K562 (cell line): ENCODE results near the gene SP6. TPM values are rescaled to one million over a fixed set of nuclear protein-coding genes. Genes with fewer than 3 reads are reported as not detected.
A peak's percentile ranks its signal among the peaks of the same experiment; 100 is the strongest.

Experiments
- ATF3 ChIP-seq, 2 experiments: fragments of 450-650 bp in 1 of 2; sonication (generic) in 1 of 2; formaldehyde crosslinking in 1 of 2; IDR thresholded peaks in 1 of 2; conservative IDR thresholded peaks in 1 of 2; 2 replicates each; pipeline versions ENCODE4 v1.6.1 to v1.8.1; 2016 to 2023; ENCODE audit warnings: mild to moderate bottlenecking in 2 of 2, moderate library complexity in 2 of 2, inconsistent platforms in 1 of 2, missing genetic modification reagents in 1 of 2
- CHD4 ChIP-seq: fragments of 200-600 bp; sonication (generic); IDR thresholded peaks from 3 replicates; pipeline ENCODE4 v1.6.1; 2012; ENCODE audit warnings: low read depth, mild to moderate bottlenecking, mixed read lengths, low read length, inconsistent platforms; ENCODE audit not compliant: insufficient read depth, insufficient replicate concordance, poor library complexity, severe bottlenecking
- CREBBP ChIP-seq: IDR thresholded peaks from one replicate; pipeline ENCODE4 v1.6.1; 2012; ENCODE audit warnings: low read depth, mild to moderate bottlenecking, control low read depth, inconsistent platforms, low read length
- DLX4 ChIP-seq: fragments of 250-450 bp; sonication (Bioruptor Pico); IDR thresholded peaks from 2 replicates; pipeline ENCODE4 v1.6.1; 2021; ENCODE audit warnings: mild to moderate bottlenecking
- E2F3 ChIP-seq: fragments of 250-450 bp; sonication (Bioruptor Pico); IDR thresholded peaks from 2 replicates; pipeline ENCODE4 v1.4.0; 2020; ENCODE audit warnings: mild to moderate bottlenecking
- E2F5 ChIP-seq: sonication (generic); formaldehyde crosslinking; IDR thresholded peaks from 2 replicates; pipeline ENCODE4 v1.8.0; 2022; ENCODE audit warnings: mild to moderate bottlenecking, missing genetic modification reagents
- HINFP ChIP-seq: fragments of 450-650 bp; conservative IDR thresholded peaks from 2 replicates; pipeline ENCODE4 v1.6.1; 2016; ENCODE audit warnings: missing genetic modification characterization, low read depth, mild to moderate bottlenecking, control low read depth, missing compliant biosample characterization
- ILF3 ChIP-seq: fragments of 450-650 bp; IDR thresholded peaks from 2 replicates; pipeline ENCODE4 v1.6.1; 2018; ENCODE audit warnings: antibody characterized with exemption, mild to moderate bottlenecking, moderate library complexity, borderline replicate concordance
- KHSRP ChIP-seq: fragments of 450-650 bp; IDR thresholded peaks from 2 replicates; pipeline ENCODE4 v1.6.1; 2017
- MLX ChIP-seq, 2 experiments: fragments of 450-650 bp in 1 of 2; sonication (generic) in 1 of 2; formaldehyde crosslinking; conservative IDR thresholded peaks; 2 replicates each; pipeline versions ENCODE4 v1.4.0 to v1.8.1; 2020 to 2022; ENCODE audit warnings: mild to moderate bottlenecking in 1 of 2, missing genetic modification reagents in 1 of 2
- MTA1 ChIP-seq: fragments of 450-650 bp; IDR thresholded peaks from 2 replicates; pipeline ENCODE4 v1.6.1; 2017; ENCODE audit warnings: borderline replicate concordance
- RBBP5 ChIP-seq: fragments of 200-600 bp; sonication (generic); IDR thresholded peaks from 2 replicates; pipeline ENCODE4 v1.6.1; 2012; ENCODE audit warnings: borderline replicate concordance, mild to moderate bottlenecking, low read length, control low read depth, inconsistent platforms; ENCODE audit not compliant: insufficient read depth, poor library complexity, severe bottlenecking
- TCF3 ChIP-seq: sonication (generic); formaldehyde crosslinking; IDR thresholded peaks from 2 replicates; pipeline ENCODE4 v1.4.0; 2020; ENCODE audit warnings: mild to moderate bottlenecking, missing genetic modification reagents
- ZNF609 ChIP-seq: sonication (generic); formaldehyde crosslinking; IDR thresholded peaks from 2 replicates; pipeline ENCODE4 v1.8.1; 2023; ENCODE audit warnings: missing genetic modification reagents, mild to moderate bottlenecking, borderline replicate concordance
- polyA plus RNA-seq, 8 experiments: library from polyadenylated mRNA; depleted of rRNA in 4 of 8; stranded (reverse) in 5 of 8; unstranded in 3 of 8; fragments of >200 nt; fragmentation: Nextera tagmentation in 2 of 8; fragmentation: Illumina TruSeq in 1 of 8; extraction: Ambion mirVana in 2 of 8; extraction: Trizol in 1 of 8; gene quantifications; 2 replicates each; pipeline versions ENCODE4 v1.2.1 to v1.2.3, GENCODE V29; 2011 to 2014; ENCODE audit warnings: inconsistent platforms in 1 of 8, missing spikeins in 1 of 8
- total RNA-seq, 7 experiments: library from RNA; depleted of rRNA in 6 of 7; stranded (reverse); fragments of >200 nt in 6 of 7; fragmentation: Illumina TruSeq in 2 of 7; extraction: Trizol in 2 of 7; gene quantifications; 2 replicates each; pipeline versions ENCODE4 v1.2.1 to v1.2.3, GENCODE V29; 2011 to 2021; ENCODE audit warnings: low replicate concordance in 1 of 7

Gene SP6
- total and polyA plus RNA-seq, 9 of the 15 experiments (the other 6 are each of a cell fraction or from before 2014, with no cell fraction given), result 0.11 to 7.9 (median 2.2) TPM

- TF ChIP-seq ZNF609 (CRISPR knock-in tag), result no peak
- no peak for TF ChIP-seq DLX4 (CRISPR knock-in tag)
- no peak for TF ChIP-seq RBBP5
- no peak; the same call in 1 of the 2 replicates for TF ChIP-seq TCF3 (CRISPR knock-in tag)
- TF ChIP-seq ATF3 (IDR thresholded peaks at IDR 0.05), result no peak
- TF ChIP-seq ATF3 (CRISPR knock-in tag; conservative IDR thresholded peaks at IDR 0.05), result no peak
- TF ChIP-seq E2F3, result no peak
- TF ChIP-seq E2F5 (CRISPR knock-in tag), result no peak
- TF ChIP-seq KHSRP, result no peak
- TF ChIP-seq ILF3, result no peak
- TF ChIP-seq HINFP (tag), result no peak
- no peak for TF ChIP-seq CHD4
- no peak for TF ChIP-seq CREBBP
- peak; percentile 34; the same call in 1 of the 2 replicates for TF ChIP-seq MTA1
- TF ChIP-seq MLX (CRISPR knock-in tag; conservative IDR thresholded peaks at IDR 0.05), result no peak
Measured at GRCh38 chr17:47840742-47841487, 10.0 kb downstream of the SP6 start, which contains the start of gene SCRN2 (continued).
